Peyer's patch (tissue), 4 donors: ENCODE data around the gene GHRHR. TPM values are rescaled to one million over a fixed set of nuclear protein-coding genes. Genes with fewer than 3 reads are reported as not detected.

Experiments used
- DNase-seq, 3 donors: peaks; one replicate each; pipeline ENCODE4 v3.0.0-alpha.2; 2017 to 2019
- H3K27ac ChIP-seq, 4 donors: fragments of 200-600 bp; sonication (generic); one replicate each; pipeline ENCODE4 v1.5.1; 2016 to 2019
- H3K27me3 ChIP-seq, 2 donors: fragments of 200-600 bp; sonication (generic); one replicate each; pipeline ENCODE4 v1.5.1; 2019
- H3K36me3 ChIP-seq, 3 donors: fragments of 200-600 bp; sonication (generic); one replicate each; pipeline ENCODE4 v1.5.1; 2016 to 2019
- H3K4me1 ChIP-seq, 4 donors: fragments of 200-600 bp; sonication (generic); one replicate each; pipeline ENCODE4 v1.5.1; 2016 to 2019
- H3K4me3 ChIP-seq, 4 donors: fragments of 200-600 bp; sonication (generic); 1 replicate in 3 of 4; 2 replicates in 1 of 4; pipeline ENCODE4 v1.5.1; 2016 to 2019; ENCODE audit warnings: mild to moderate bottlenecking in 1 of 4
- H3K9me3 ChIP-seq, 4 donors: fragments of 200-600 bp; sonication (generic); one replicate each; pipeline ENCODE4 v1.5.1; 2016 to 2019; ENCODE audit warnings: mild to moderate bottlenecking in 1 of 4
- POLR2A ChIP-seq, 2 donors: fragments of 450-650 bp; IDR thresholded peaks; one replicate each; pipeline ENCODE4 v1.5.1; 2017; ENCODE audit warnings: antibody characterized with exemption in 2 of 2, mild to moderate bottlenecking in 2 of 2, moderate library complexity in 2 of 2
- total RNA-seq, 4 donors: library from RNA; depleted of rRNA; stranded (reverse); fragments of >200 nt; gene quantifications; one replicate each; pipeline ENCODE4 v1.1.0, GENCODE V29; 2016
- TF ChIP-seq, protein P1 (sequence below), 6 experiments: fragments of 450-650 bp in 4 of 6; fragments of 200-600 bp in 2 of 6; sonication (generic) in 1 of 6; IDR thresholded peaks; one replicate each; pipeline ENCODE4 v1.5.1; 2017 to 2019; ENCODE audit warnings: antibody characterized with exemption in 6 of 6, mild to moderate bottlenecking in 3 of 6, moderate library complexity in 1 of 6

GHRHR gene
- total RNA-seq, 4 donors from 2014 or later, result not detected

DNA sequence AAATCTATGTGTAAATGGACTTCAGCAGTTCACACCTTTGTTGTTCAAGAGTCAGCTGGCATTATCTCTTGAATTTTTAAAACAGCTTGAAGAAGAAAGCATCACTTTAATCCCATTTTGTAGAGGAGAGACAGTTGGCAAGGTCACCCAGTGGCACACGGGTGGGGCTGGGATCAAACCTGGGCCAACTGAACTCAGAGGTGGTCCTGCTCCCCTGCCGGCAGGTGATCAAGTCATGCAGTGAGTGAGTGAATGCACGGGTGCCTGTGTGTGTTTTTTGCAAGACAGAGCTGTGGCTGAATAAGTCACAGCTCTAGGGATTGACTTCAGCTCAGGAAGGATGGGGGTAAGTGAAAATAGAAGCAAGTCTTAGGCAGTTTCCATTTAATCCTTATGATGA, 9.5 kb downstream of the GHRHR start:
- Histone ChIP-seq H3K36me3 (no peaks in the 10 kb centered on the region), H3K27ac (no peak overlapping the region), H3K4me1 (peaks cover 0 to 13% (median 0%) of the 10 kb centered on the region in 4 donors), H3K27me3 (no peaks in the 10 kb centered on the region), H3K4me3 (no peak overlapping the region), H3K9me3 (no peaks in the 10 kb centered on the region)
- TF ChIP-seq POLR2A (IDR thresholded peaks at IDR 0.05), result no peak
- TF ChIP-seq, protein P1, sequence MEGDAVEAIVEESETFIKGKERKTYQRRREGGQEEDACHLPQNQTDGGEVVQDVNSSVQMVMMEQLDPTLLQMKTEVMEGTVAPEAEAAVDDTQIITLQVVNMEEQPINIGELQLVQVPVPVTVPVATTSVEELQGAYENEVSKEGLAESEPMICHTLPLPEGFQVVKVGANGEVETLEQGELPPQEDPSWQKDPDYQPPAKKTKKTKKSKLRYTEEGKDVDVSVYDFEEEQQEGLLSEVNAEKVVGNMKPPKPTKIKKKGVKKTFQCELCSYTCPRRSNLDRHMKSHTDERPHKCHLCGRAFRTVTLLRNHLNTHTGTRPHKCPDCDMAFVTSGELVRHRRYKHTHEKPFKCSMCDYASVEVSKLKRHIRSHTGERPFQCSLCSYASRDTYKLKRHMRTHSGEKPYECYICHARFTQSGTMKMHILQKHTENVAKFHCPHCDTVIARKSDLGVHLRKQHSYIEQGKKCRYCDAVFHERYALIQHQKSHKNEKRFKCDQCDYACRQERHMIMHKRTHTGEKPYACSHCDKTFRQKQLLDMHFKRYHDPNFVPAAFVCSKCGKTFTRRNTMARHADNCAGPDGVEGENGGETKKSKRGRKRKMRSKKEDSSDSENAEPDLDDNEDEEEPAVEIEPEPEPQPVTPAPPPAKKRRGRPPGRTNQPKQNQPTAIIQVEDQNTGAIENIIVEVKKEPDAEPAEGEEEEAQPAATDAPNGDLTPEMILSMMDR (IDR thresholded peaks at IDR 0.05), result no peak
- DNase-seq, result no peak

DNA sequence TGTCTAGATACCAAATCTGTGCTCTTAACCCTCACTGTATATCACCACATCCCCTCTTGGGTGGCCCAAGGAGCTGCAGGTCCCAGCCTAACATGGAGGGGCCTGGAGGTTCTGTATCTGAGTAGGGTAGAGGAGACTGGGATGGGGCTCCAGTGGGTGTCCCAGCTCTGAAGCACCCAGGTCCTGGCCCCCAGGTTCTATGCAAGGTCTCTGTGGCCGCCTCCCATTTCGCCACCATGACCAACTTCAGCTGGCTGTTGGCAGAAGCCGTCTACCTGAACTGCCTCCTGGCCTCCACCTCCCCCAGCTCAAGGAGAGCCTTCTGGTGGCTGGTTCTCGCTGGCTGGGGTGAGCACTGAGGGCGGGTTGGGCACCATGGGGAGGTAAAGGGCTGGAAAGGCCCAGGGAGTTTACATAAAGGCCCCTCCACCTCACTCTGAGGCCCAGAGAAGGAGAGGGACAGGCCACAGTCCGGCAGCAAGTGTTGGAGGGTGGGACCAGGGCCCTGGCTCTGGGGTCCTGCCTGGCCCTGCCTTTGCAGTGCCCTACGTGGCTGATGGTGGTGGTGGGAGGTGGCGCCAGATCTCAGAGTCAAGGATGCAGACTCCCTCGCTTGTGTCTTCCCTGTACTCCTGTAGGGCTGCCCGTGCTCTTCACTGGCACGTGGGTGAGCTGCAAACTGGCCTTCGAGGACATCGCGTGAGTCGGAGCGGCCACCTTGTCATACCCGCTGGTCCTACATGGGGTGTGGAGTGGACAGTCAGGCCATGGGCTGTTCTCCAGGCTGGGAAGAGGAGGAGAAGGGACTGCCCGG, 10.2 kb downstream of the GHRHR start:
- DNase-seq, result no peak
- H3K27ac ChIP-seq, result no peak overlapping the region
- no peaks in the 10 kb centered on the region for H3K36me3 ChIP-seq
- TF ChIP-seq, protein P1 (IDR thresholded peaks at IDR 0.05), result no peak
- H3K4me1 ChIP-seq, result peaks cover 0 to 13% (median 0%) of the 10 kb centered on the region in 4 donors
- H3K27me3 ChIP-seq, result no peaks in the 10 kb centered on the region
- no peak overlapping the region for H3K4me3 ChIP-seq
- no peaks in the 10 kb centered on the region for H3K9me3 ChIP-seq

DNA sequence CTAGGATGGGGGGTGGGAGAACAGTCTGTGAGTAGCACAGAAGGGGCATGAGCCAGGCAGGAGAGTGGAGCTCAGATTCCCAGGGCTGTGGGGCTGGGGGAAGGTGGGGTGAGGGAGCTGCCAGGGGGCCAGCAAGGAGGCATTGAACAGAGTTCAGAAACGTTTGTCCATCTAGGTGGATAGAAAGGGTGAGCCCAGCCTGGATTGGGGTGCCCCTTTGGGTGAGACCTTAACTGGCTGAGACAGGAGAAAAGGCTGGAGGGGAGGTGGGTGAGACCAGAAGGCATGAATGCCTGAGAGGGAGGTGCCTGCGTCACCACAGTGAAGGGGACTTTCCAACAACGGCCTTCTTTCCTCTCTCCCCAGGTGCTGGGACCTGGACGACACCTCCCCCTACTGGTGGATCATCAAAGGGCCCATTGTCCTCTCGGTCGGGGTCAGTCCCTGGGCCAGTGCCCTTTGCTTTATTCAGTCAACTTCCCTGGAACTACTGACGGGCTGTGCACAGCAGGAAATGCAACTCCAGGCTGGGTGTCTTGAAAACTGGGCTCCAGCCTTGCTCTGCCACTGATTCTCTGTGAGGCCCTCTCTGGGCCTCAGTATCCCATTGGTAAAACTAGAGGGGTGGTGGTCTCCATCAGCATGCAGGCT, 11.0 kb downstream of the GHRHR start:
- Histone ChIP-seq H3K9me3 (no peaks in the 10 kb centered on the region), H3K4me3 (no peak overlapping the region), H3K27me3 (no peaks in the 10 kb centered on the region), H3K36me3 (no peaks in the 10 kb centered on the region), H3K4me1 (peaks cover 0 to 13% (median 0%) of the 10 kb centered on the region in 4 donors), H3K27ac (no peak overlapping the region)
- DNase-seq, result peak in 2 of 3 donors; percentile 80 to 83
- TF ChIP-seq, protein P1 (IDR thresholded peaks at IDR 0.05), result peak in 4 of 6 experiments; percentile 55 to 87 (median 82)
- no peak for TF ChIP-seq POLR2A (IDR thresholded peaks at IDR 0.05)

DNA sequence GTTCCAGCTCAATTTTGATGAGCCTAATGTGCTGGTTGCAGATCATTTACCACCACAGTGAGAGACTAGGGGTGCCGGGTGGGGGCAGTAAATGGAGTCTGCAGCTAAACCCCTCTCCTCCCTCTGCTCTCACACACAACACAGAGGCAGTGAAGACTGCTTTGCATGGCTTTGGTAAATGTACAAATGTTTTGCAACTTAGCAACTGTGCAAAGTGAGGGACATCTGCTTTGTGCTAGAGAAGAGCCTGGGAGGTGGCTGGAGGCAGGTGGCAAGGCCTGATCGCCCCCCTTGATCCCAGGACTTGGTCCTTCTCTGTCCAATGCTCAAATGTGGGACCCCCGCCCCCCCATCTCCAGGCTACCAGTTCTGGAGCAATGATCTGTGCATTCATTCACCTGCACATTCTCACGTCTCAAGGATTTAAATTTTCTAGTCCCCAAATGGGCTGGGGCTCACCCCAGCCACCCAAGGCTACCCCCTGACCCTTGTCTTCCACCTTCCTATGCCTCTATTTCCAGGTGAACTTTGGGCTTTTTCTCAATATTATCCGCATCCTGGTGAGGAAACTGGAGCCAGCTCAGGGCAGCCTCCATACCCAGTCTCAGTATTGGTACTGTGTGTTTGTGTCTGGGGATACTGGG, 11.6 kb downstream of the GHRHR start:
- DNase-seq, result no peak
- H3K4me3 ChIP-seq, result no peak overlapping the region
- no peaks in the 10 kb centered on the region for H3K27me3 ChIP-seq
- peaks cover 0 to 13% (median 0%) of the 10 kb centered on the region in 4 donors for H3K4me1 ChIP-seq
- H3K9me3 ChIP-seq, result no peaks in the 10 kb centered on the region
- TF ChIP-seq, protein P1 (IDR thresholded peaks at IDR 0.05), result no peak
- no peak for TF ChIP-seq POLR2A (IDR thresholded peaks at IDR 0.05)
- H3K27ac ChIP-seq, result no peak overlapping the region
- H3K36me3 ChIP-seq, result no peaks in the 10 kb centered on the region

DNA sequence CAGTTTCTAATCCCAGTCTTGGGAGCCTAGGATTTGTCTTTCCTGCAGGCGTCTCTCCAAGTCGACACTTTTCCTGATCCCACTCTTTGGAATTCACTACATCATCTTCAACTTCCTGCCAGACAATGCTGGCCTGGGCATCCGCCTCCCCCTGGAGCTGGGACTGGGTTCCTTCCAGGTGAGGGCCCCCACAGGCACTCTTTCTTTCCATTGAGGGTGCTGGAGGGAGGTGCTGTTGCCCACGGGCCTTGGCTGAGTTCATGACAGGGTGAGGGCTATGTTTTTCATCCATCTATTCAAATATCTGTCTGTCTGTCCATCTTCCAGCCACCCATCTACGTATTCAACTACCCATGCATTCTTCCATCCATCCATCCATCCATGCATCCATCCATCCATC, 12.6 kb downstream of the GHRHR start:
- DNase-seq, result peak in 1 of 3 donors; percentile 38

More for the DNA sequence above, 12.6 kb downstream of the GHRHR start:
- Histone ChIP-seq H3K4me3 (no peak overlapping the region), H3K4me1 (peaks cover 0 to 13% (median 0%) of the 10 kb centered on the region in 4 donors), H3K27me3 (no peaks in the 10 kb centered on the region), H3K9me3 (no peaks in the 10 kb centered on the region), H3K36me3 (no peaks in the 10 kb centered on the region), H3K27ac (no peak overlapping the region)
- TF ChIP-seq, protein P1 (IDR thresholded peaks at IDR 0.05), result no peak
- TF ChIP-seq POLR2A (IDR thresholded peaks at IDR 0.05), result no peak
